ENCODE data around the gene FAAH. TPM values are rescaled to one million over a fixed set of nuclear protein-coding genes. Genes with fewer than 3 reads are reported as not detected.

Gene FAAH
- total RNA-seq, 5 donors from 2014 or later (not counting 1 experiment from before 2014, with no cell fraction given): 5.9 to 10.4 (median 9.5) TPM

DNA sequence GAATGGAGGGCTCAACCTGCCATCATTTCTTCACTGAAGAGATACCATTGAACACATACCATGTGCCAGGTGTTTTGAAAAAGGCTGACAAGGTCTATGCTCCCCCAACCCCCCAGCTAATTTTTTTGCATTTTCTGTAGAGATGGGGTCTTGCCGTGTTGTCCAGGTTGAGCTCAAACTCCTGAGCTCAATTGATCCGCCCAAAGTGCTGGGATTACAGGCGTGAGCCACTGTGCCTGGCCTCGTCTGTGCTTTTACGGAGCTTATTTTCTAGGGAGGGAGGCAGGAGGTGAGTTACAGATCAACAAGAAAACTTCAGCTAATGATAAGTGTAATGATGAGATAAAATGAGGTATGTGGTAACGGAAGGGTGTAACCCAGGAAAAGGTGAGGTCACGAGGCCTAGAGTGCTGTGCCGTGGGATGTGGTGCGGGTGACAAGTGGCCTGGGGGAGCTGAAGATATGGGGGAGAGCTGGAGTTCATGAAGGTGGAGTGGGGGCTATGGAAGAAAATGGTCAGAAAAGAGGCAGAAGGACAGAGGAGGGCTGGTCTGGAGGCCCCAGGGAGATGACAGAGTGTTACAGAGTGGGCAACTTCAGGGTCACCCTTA lies 28.2 kb downstream of the FAAH start:
- Mint-ChIP-seq H3K4me3 (peak overlapping the region; percentile 29 to 65 (median 60)), H3K36me3 (no peaks in the 10 kb centered on the region), H3K27ac (peak overlapping the region; percentile 88 to 89), H3K27me3 (peaks cover 25 to 35% of the 10 kb centered on the region in 2 donors), H3K9me3 (no peaks in the 10 kb centered on the region), H3K4me1 (peaks cover 0 to 26% (median 2%) of the 10 kb centered on the region in 3 donors)
- ChIA-PET CTCF (interaction anchor here in 1 of 2 donors (1.0 kb wide), 1 partner anchor 9 kb away, joined by 4 read pairs; no protein-coding TSS in a partner anchor), POLR2A (no interaction called here)
- Histone ChIP-seq H3K27ac (ENCODE audit: low read length) (peak overlapping the region; percentile 61), H3K4me1 (ENCODE audit: control insufficient read depth in 1 of 2, extremely low read depth in 1 of 2, insufficient read depth in 2 of 2, low read length in 2 of 2) (peaks cover 0 to 25% of the 10 kb centered on the region in 2 experiments), H3K4me3 (ENCODE audit: control insufficient read depth in 1 of 2, extremely low read depth in 1 of 2, low read length in 1 of 2) (no peak overlapping the region), H3K27me3 (replicated peaks in 1 of 2; ENCODE audit: control insufficient read depth in 2 of 2, extremely low read depth in 1 of 2, insufficient read depth in 2 of 2, low read length in 1 of 2) (peaks cover 0 to 44% of the 10 kb centered on the region in 2 experiments), H3K36me3 (ENCODE audit: control insufficient read depth in 2 of 2, extremely low read depth in 1 of 2, insufficient read depth in 1 of 2, low read length in 1 of 2) (no peaks in the 10 kb centered on the region), H3K9me3 (no peaks in the 10 kb centered on the region)
- 79% methylated on average over 8 of the region's 9 CpGs for WGBS (ENCODE audit: insufficient coverage)
- ATAC-seq (replicated peaks in 1 of 4) (peak in 2 of 4 experiments; percentile 60 to 69), DNase-seq (peak in 2 of 35 experiments; percentile 11 to 33)

DNA sequence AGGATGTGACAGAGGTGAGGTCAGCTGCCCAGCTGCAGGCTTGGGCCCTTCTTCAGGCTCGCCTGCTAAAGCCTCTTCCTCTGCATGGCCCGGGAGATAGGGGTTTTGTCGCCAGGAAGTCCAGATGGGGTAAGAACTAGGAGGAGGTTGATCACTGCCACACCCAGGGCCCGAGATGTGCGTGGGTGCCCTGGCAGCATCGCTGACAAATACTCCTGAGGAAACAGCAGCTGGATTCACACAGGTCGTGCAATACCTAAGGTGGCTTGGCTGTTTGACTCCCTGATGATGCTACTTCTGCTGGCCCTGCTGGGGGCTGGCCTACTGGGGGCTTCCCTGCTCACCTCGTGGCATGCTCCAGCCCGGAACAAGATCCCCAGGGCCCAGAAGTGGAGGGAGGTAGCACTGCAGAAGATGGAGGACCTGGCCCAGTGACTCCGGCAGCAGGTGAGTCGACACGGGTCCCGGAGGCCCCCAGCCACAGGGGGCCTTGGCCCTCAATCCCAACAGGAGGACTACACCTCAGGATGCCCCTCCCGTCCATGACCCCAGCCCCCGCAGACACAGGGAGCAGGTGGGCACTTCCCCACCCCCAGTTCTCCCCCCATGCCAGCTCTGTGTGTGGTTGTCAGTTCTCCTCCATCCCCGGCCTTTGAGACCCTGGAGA lies 29.6 kb downstream of the FAAH start:
- no peaks in the 10 kb centered on the region for H3K9me3 Mint-ChIP-seq
- Histone ChIP-seq H3K27me3 (replicated peaks in 1 of 2; ENCODE audit: control insufficient read depth in 2 of 2, extremely low read depth in 1 of 2, insufficient read depth in 2 of 2, low read length in 1 of 2) (peaks cover 0 to 44% of the 10 kb centered on the region in 2 experiments), H3K4me1 (ENCODE audit: control insufficient read depth in 1 of 2, extremely low read depth in 1 of 2, insufficient read depth in 2 of 2, low read length in 2 of 2) (peaks cover 0 to 25% of the 10 kb centered on the region in 2 experiments), H3K9me3 (no peaks in the 10 kb centered on the region), H3K4me3 (ENCODE audit: control insufficient read depth in 1 of 2, extremely low read depth in 1 of 2, low read length in 1 of 2) (peak overlapping the region in 1 of 2 donors; percentile 30), H3K27ac (ENCODE audit: low read length) (peak overlapping the region; percentile 61), H3K36me3 (ENCODE audit: control insufficient read depth in 2 of 2, extremely low read depth in 1 of 2, insufficient read depth in 1 of 2, low read length in 1 of 2) (no peaks in the 10 kb centered on the region)
- DNase-seq: no peak
- 66% methylated on average over 9 of the region's 16 CpGs for WGBS (ENCODE audit: insufficient coverage)
- H3K4me1 Mint-ChIP-seq: peaks cover 0 to 24% (median 2%) of the 10 kb centered on the region in 3 donors
- ChIA-PET CTCF (interaction anchor here in 1 of 2 donors (0.7 kb wide), 1 partner anchor 126 kb away, joined by 3 read pairs; no protein-coding TSS in a partner anchor), POLR2A (no interaction called here)
- H3K4me3 Mint-ChIP-seq: peak overlapping the region; percentile 29 to 68 (median 37)
- no peaks in the 10 kb centered on the region for H3K36me3 Mint-ChIP-seq
- peaks cover 25 to 39% of the 10 kb centered on the region in 2 donors for H3K27me3 Mint-ChIP-seq
- ATAC-seq (replicated peaks in 1 of 4): no peak
- peak overlapping the region; percentile 68 to 88 for H3K27ac Mint-ChIP-seq

DNA sequence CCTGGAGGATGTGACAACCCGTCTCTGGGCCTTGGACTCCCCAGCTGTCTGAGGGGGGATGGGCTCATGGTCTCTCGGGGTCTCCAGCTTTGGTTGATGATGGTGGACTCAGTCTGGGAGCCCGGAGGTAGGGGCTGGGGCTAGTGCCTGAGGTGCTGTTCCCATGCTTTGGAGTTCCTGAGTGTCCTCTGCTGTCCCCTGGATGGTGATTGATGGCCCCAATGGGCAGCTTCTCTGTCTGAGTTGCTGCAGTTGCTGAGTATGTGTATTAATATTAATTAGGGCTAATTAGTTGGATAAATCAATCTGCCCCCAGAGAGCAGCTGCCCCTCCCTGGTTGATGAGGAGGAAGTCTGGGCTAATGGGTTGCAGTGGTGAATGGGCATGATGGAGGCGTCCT lies 30.6 kb downstream of the FAAH start:
- CTCF ChIA-PET: no interaction called here
- Mint-ChIP-seq H3K4me1 (peaks cover 0 to 24% (median 2%) of the 10 kb centered on the region in 3 donors), H3K9me3 (no peaks in the 10 kb centered on the region), H3K27ac (peak overlapping the region; percentile 9 to 88), H3K4me3 (peak overlapping the region; percentile 25 to 68 (median 28)), H3K27me3 (peaks cover 25 to 45% of the 10 kb centered on the region in 2 donors), H3K36me3 (no peaks in the 10 kb centered on the region)
- H3K27me3 ChIP-seq (replicated peaks in 1 of 2; ENCODE audit: control insufficient read depth in 2 of 2, extremely low read depth in 1 of 2, insufficient read depth in 2 of 2, low read length in 1 of 2): peaks cover 0 to 54% of the 10 kb centered on the region in 2 experiments
- H3K36me3 ChIP-seq (ENCODE audit: control insufficient read depth in 2 of 2, extremely low read depth in 1 of 2, insufficient read depth in 1 of 2, low read length in 1 of 2): no peaks in the 10 kb centered on the region
- peaks cover 0 to 25% of the 10 kb centered on the region in 2 experiments for H3K4me1 ChIP-seq (ENCODE audit: control insufficient read depth in 1 of 2, extremely low read depth in 1 of 2, insufficient read depth in 2 of 2, low read length in 2 of 2)
- no peaks in the 10 kb centered on the region for H3K9me3 ChIP-seq
- peak overlapping the region in 1 of 2 donors; percentile 30 for H3K4me3 ChIP-seq (ENCODE audit: control insufficient read depth in 1 of 2, extremely low read depth in 1 of 2, low read length in 1 of 2)
- no peak for ATAC-seq (replicated peaks in 1 of 4)
- POLR2A ChIA-PET: no interaction called here
- peak overlapping the region; percentile 61 for H3K27ac ChIP-seq (ENCODE audit: low read length)
- WGBS (ENCODE audit: insufficient coverage): 69% methylated on average over 4 of the region's 4 CpGs
- no peak for DNase-seq

DNA sequence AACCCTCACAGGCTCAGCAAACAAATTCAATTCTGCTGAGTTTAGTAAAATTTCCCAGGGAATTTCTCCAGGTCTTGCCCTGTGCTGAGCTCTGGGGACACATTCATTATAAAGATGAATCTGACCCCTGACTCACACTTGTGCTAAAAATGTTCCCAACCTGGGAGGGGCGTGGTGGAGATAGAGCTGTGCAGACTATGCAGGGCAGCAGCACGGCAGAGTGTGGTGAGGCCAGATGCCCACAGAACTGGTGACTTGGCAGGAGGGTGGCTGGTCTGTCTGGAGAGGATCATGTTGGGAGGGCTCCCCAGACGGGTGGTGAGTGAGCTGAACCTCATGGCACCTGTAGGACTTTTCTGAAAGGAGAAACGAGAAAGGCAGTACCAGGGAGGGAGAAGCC lies 31.6 kb downstream of the FAAH start:
- ATAC-seq (replicated peaks in 1 of 4): no peak
- H3K4me3 Mint-ChIP-seq: peak overlapping the region in 1 of 3 donors; percentile 21
- Histone ChIP-seq H3K36me3 (ENCODE audit: control insufficient read depth in 2 of 2, extremely low read depth in 1 of 2, insufficient read depth in 1 of 2, low read length in 1 of 2) (no peaks in the 10 kb centered on the region), H3K4me3 (ENCODE audit: control insufficient read depth in 1 of 2, extremely low read depth in 1 of 2, low read length in 1 of 2) (no peak overlapping the region), H3K27ac (ENCODE audit: low read length) (no peak overlapping the region), H3K9me3 (no peaks in the 10 kb centered on the region), H3K4me1 (ENCODE audit: control insufficient read depth in 1 of 2, extremely low read depth in 1 of 2, insufficient read depth in 2 of 2, low read length in 2 of 2) (peaks cover 0 to 23% of the 10 kb centered on the region in 2 experiments), H3K27me3 (replicated peaks in 1 of 2; ENCODE audit: control insufficient read depth in 2 of 2, extremely low read depth in 1 of 2, insufficient read depth in 2 of 2, low read length in 1 of 2) (peaks cover 0 to 54% of the 10 kb centered on the region in 2 experiments)
- H3K9me3 Mint-ChIP-seq: no peaks in the 10 kb centered on the region
- ChIA-PET POLR2A (no interaction called here), CTCF (no interaction called here)
- DNase-seq: no peak
- H3K27me3 Mint-ChIP-seq: peaks cover 29 to 45% of the 10 kb centered on the region in 2 donors
- H3K27ac Mint-ChIP-seq: peak overlapping the region in 1 of 2 donors; percentile 45
- H3K4me1 Mint-ChIP-seq: peaks cover 0 to 24% (median 2%) of the 10 kb centered on the region in 3 donors
- H3K36me3 Mint-ChIP-seq: no peaks in the 10 kb centered on the region
- WGBS (ENCODE audit: insufficient coverage): 53% methylated on average over 3 of the region's 4 CpGs

DNA sequence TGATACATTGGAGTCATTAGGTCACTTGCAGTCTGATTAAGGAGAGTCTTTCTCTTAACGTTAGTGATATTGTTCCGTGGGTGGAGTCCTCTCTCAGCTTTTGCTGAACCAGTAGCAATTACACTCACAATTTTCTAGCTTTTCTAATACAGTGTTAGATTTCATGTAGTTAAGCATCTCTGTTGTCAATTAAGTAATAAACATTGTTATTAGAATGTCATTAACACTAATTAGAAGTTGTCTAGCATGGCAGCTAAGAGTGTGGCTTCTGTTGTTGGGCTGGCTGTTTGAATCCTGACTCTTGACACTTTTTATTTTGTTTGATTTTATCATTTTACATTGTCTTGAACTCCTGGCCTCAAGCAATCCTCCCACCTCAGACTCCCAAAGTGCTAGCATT lies 33.4 kb downstream of the FAAH start:
- Mint-ChIP-seq H3K27me3 (peaks cover 20 to 35% of the 10 kb centered on the region in 2 donors), H3K9me3 (no peaks in the 10 kb centered on the region), H3K4me1 (peaks cover 0 to 16% (median under 1%) of the 10 kb centered on the region in 3 donors), H3K36me3 (no peaks in the 10 kb centered on the region), H3K27ac (no peak overlapping the region), H3K4me3 (no peak overlapping the region)
- Histone ChIP-seq H3K36me3 (ENCODE audit: control insufficient read depth in 2 of 2, extremely low read depth in 1 of 2, insufficient read depth in 1 of 2, low read length in 1 of 2) (no peaks in the 10 kb centered on the region), H3K9me3 (no peaks in the 10 kb centered on the region), H3K4me3 (ENCODE audit: control insufficient read depth in 1 of 2, extremely low read depth in 1 of 2, low read length in 1 of 2) (no peak overlapping the region), H3K27me3 (replicated peaks in 1 of 2; ENCODE audit: control insufficient read depth in 2 of 2, extremely low read depth in 1 of 2, insufficient read depth in 2 of 2, low read length in 1 of 2) (peaks cover 0 to 54% of the 10 kb centered on the region in 2 experiments), H3K27ac (ENCODE audit: low read length) (no peak overlapping the region), H3K4me1 (ENCODE audit: control insufficient read depth in 1 of 2, extremely low read depth in 1 of 2, insufficient read depth in 2 of 2, low read length in 2 of 2) (peaks cover 0 to 13% of the 10 kb centered on the region in 2 experiments)
- DNase-seq (no peak), ATAC-seq (replicated peaks in 1 of 4) (no peak)
- no CpG with 5 or more reads among the region's 2 CpGs for WGBS (ENCODE audit: insufficient coverage)
- ChIA-PET POLR2A (no interaction called here), CTCF (no interaction called here)

DNA sequence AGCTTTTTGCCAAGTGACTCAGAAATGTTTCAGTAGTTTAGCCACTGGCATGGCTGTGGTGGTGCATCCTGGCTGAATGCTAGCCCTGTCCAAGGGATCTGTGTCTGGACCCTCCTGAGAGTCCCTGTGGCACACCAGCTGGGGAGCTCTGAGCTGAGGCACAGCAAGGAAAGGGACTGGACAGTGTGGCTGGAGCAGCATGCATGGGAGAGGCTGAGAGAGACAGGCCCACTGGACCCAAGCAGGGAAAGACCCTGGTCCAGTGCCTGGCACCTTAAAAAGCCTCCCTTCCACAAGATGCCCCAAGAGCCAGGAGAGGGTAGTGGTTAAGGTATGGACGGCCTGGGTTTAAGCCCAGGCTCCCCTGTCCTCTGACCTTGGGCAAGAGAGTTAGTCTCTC lies 35.3 kb downstream of the FAAH start:
- Mint-ChIP-seq H3K36me3 (no peaks in the 10 kb centered on the region), H3K4me3 (no peak overlapping the region), H3K27ac (no peak overlapping the region), H3K4me1 (peaks cover 0 to 6% (median 0%) of the 10 kb centered on the region in 3 donors), H3K27me3 (peaks cover 14 to 24% of the 10 kb centered on the region in 2 donors), H3K9me3 (no peaks in the 10 kb centered on the region)
- H3K4me1 ChIP-seq (ENCODE audit: control insufficient read depth in 1 of 2, extremely low read depth in 1 of 2, insufficient read depth in 2 of 2, low read length in 2 of 2): no peaks in the 10 kb centered on the region
- WGBS (ENCODE audit: insufficient coverage): 57% methylated on average over 1 of the region's 1 CpG
- H3K9me3 ChIP-seq: no peaks in the 10 kb centered on the region
- ChIA-PET CTCF (no interaction called here), POLR2A (no interaction called here)
- no peak for DNase-seq
- no peaks in the 10 kb centered on the region for H3K36me3 ChIP-seq (ENCODE audit: control insufficient read depth in 2 of 2, extremely low read depth in 1 of 2, insufficient read depth in 1 of 2, low read length in 1 of 2)
- H3K27ac ChIP-seq (ENCODE audit: low read length): no peak overlapping the region
- H3K4me3 ChIP-seq (ENCODE audit: control insufficient read depth in 1 of 2, extremely low read depth in 1 of 2, low read length in 1 of 2): no peak overlapping the region
- ATAC-seq (replicated peaks in 1 of 4): no peak
- peaks cover 0 to 44% of the 10 kb centered on the region in 2 experiments for H3K27me3 ChIP-seq (replicated peaks in 1 of 2; ENCODE audit: control insufficient read depth in 2 of 2, extremely low read depth in 1 of 2, insufficient read depth in 2 of 2, low read length in 1 of 2)
